ENCODE data around the gene PRR27.

Gene PRR27
- long read RNA-seq, partial matches to known transcripts: 0 of 1 reads
- long read RNA-seq, other reads (novel, unspliced or antisense): 1 of 1 reads

DNA sequence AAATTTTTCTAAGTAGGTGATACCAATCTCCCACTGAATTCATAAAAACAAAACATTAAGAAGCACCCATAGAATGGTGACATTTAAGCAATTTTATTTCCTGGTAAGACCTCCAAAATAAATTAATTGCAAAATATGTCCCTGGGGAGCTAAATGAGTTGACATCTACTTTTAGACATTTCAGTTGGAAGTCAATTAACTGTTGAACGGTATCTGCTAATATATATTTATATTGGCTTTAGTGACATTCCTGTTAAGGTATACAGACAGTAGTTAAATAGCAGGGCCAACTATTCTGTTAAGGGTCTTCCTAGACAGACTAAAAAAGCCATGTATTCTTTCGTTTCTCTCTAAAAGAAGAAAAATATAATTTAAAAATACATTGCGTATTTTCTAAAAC lies at the start of gene PRR27:
Gene PRR27 (plus strand): TSS at position 301 of the 400 bp plus-strand sequence. CDS start 139 bp downstream, outside the sequence.
- H3K27me3 ChIP-seq (ENCODE audit: insufficient read depth, poor library complexity, severe bottlenecking): no peaks in the 10 kb centered on the region
- H3K4me3 ChIP-seq (replicated peaks; ENCODE audit: insufficient read depth, low read length): no peak within 1 kb of the TSS
- H3K27ac ChIP-seq (replicated peaks): no peak within 1 kb of the TSS
- TF ChIP-seq SPI1 (IDR thresholded peaks at IDR 0.05; ENCODE audit: borderline replicate concordance, low read depth) (no peak), GABPA (IDR thresholded peaks at IDR 0.05; ENCODE audit: low read depth) (no peak), POLR2AphosphoS5 (IDR thresholded peaks at IDR 0.05; ENCODE audit: low read depth) (no peak)
- TF ChIP-seq, protein P1, sequence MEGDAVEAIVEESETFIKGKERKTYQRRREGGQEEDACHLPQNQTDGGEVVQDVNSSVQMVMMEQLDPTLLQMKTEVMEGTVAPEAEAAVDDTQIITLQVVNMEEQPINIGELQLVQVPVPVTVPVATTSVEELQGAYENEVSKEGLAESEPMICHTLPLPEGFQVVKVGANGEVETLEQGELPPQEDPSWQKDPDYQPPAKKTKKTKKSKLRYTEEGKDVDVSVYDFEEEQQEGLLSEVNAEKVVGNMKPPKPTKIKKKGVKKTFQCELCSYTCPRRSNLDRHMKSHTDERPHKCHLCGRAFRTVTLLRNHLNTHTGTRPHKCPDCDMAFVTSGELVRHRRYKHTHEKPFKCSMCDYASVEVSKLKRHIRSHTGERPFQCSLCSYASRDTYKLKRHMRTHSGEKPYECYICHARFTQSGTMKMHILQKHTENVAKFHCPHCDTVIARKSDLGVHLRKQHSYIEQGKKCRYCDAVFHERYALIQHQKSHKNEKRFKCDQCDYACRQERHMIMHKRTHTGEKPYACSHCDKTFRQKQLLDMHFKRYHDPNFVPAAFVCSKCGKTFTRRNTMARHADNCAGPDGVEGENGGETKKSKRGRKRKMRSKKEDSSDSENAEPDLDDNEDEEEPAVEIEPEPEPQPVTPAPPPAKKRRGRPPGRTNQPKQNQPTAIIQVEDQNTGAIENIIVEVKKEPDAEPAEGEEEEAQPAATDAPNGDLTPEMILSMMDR (IDR thresholded peaks at IDR 0.05; ENCODE audit: insufficient read depth, low read length): no peak
- TF ChIP-seq, protein P2, sequence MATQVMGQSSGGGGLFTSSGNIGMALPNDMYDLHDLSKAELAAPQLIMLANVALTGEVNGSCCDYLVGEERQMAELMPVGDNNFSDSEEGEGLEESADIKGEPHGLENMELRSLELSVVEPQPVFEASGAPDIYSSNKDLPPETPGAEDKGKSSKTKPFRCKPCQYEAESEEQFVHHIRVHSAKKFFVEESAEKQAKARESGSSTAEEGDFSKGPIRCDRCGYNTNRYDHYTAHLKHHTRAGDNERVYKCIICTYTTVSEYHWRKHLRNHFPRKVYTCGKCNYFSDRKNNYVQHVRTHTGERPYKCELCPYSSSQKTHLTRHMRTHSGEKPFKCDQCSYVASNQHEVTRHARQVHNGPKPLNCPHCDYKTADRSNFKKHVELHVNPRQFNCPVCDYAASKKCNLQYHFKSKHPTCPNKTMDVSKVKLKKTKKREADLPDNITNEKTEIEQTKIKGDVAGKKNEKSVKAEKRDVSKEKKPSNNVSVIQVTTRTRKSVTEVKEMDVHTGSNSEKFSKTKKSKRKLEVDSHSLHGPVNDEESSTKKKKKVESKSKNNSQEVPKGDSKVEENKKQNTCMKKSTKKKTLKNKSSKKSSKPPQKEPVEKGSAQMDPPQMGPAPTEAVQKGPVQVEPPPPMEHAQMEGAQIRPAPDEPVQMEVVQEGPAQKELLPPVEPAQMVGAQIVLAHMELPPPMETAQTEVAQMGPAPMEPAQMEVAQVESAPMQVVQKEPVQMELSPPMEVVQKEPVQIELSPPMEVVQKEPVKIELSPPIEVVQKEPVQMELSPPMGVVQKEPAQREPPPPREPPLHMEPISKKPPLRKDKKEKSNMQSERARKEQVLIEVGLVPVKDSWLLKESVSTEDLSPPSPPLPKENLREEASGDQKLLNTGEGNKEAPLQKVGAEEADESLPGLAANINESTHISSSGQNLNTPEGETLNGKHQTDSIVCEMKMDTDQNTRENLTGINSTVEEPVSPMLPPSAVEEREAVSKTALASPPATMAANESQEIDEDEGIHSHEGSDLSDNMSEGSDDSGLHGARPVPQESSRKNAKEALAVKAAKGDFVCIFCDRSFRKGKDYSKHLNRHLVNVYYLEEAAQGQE (IDR thresholded peaks at IDR 0.05; ENCODE audit: insufficient replicate concordance, low read depth): no peak
- DNase-seq (ENCODE audit: low read depth in 1 of 2, low spot score in 1 of 2): no peak

DNA sequence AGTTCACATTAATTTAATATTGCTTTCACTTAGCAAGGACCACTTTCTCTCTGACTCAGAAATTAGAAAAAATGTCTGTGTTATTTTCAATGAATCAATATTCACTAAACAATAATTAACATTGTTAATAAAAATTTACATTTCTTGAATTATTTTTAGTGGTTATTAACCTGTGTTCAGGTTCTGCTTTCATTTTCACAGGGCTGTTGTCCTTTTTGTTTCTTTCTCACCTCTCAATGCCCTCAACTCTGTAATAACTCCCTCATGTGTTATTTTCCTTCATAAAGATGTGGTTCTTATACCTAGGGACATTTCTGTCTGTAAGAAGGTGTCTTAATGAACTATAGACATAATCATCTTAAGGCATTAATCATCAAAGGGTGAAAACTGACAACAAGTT lies 43.1 kb upstream of the PRR27 start:
- Histone ChIP-seq H3K27ac (replicated peaks) (no peak overlapping the region), H3K4me3 (replicated peaks; ENCODE audit: insufficient read depth, low read length) (no peak overlapping the region), H3K27me3 (ENCODE audit: insufficient read depth, poor library complexity, severe bottlenecking) (no peaks in the 10 kb centered on the region)
- no peak for DNase-seq (ENCODE audit: low read depth in 1 of 2, low spot score in 1 of 2)
- no peak for TF ChIP-seq POLR2AphosphoS5 (IDR thresholded peaks at IDR 0.05; ENCODE audit: low read depth)
- TF ChIP-seq SPI1 (IDR thresholded peaks at IDR 0.05; ENCODE audit: borderline replicate concordance, low read depth): no peak
- TF ChIP-seq, protein P2 (IDR thresholded peaks at IDR 0.05; ENCODE audit: insufficient replicate concordance, low read depth): no peak
- no peak for TF ChIP-seq GABPA (IDR thresholded peaks at IDR 0.05; ENCODE audit: low read depth)
- TF ChIP-seq, protein P1 (IDR thresholded peaks at IDR 0.05; ENCODE audit: insufficient read depth, low read length): no peak

DNA sequence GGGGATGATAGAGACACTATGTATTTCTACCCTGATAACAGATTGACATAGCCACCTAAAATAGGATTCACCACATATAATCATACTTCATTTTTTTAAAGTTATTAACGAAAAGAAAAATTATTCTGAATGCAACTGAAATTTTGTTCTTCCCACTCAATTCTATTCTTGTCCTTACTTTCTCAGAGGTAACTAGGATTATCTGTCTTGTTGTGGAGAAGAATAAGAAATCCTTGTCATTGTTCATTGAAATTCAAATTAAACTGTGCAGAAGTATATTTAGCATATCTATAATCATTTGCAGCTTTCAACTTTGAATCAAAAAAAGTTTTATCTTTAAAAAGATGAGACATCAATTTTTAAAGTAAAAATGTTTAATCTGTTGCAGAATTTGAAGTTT lies 40.4 kb upstream of the PRR27 start:
- Histone ChIP-seq H3K27me3 (ENCODE audit: insufficient read depth, poor library complexity, severe bottlenecking) (no peaks in the 10 kb centered on the region), H3K27ac (replicated peaks) (no peak overlapping the region), H3K4me3 (replicated peaks; ENCODE audit: insufficient read depth, low read length) (no peak overlapping the region)
- TF ChIP-seq, protein P1 (IDR thresholded peaks at IDR 0.05; ENCODE audit: insufficient read depth, low read length): no peak
- TF ChIP-seq, protein P2 (IDR thresholded peaks at IDR 0.05; ENCODE audit: insufficient replicate concordance, low read depth): no peak
- TF ChIP-seq SPI1 (IDR thresholded peaks at IDR 0.05; ENCODE audit: borderline replicate concordance, low read depth) (no peak), GABPA (IDR thresholded peaks at IDR 0.05; ENCODE audit: low read depth) (no peak), POLR2AphosphoS5 (IDR thresholded peaks at IDR 0.05; ENCODE audit: low read depth) (no peak)
- no peak for DNase-seq (ENCODE audit: low read depth in 1 of 2, low spot score in 1 of 2)
